Parathyroid adenoma (tissue), 2 donors: Measurements from ENCODE around the gene TEX264.

Source experiments
- H2AFZ ChIP-seq: fragments of 300-600 bp; sonication (generic); one replicate; pipeline ENCODE4 v1.7.0; 2017; ENCODE audit warnings: antibody characterized with exemption, mild to moderate bottlenecking
- H3K27ac ChIP-seq: fragments of 300-600 bp; sonication (generic); one replicate; pipeline ENCODE4 v1.7.0; 2017
- H3K27me3 ChIP-seq: fragments of 300-600 bp; sonication (generic); one replicate; pipeline ENCODE4 v1.7.0; 2017; ENCODE audit warnings: low read length; ENCODE audit not compliant: control insufficient read depth, insufficient read depth
- H3K36me3 ChIP-seq: fragments of 300-600 bp; sonication (generic); one replicate; pipeline ENCODE4 v1.7.0; 2017; ENCODE audit warnings: low read length; ENCODE audit not compliant: control insufficient read depth, insufficient read depth
- H3K4me1 ChIP-seq: fragments of 300-600 bp; sonication (generic); one replicate; pipeline ENCODE4 v1.7.0; 2017; ENCODE audit warnings: control low read depth
- H3K4me2 ChIP-seq: fragments of 300-600 bp; sonication (generic); one replicate; pipeline ENCODE4 v1.7.0; 2017; ENCODE audit warnings: low read length
- H3K4me3 ChIP-seq: fragments of 300-600 bp; sonication (generic); one replicate; pipeline ENCODE4 v1.7.0; 2017; ENCODE audit warnings: low read depth, low read length
- H3K79me2 ChIP-seq: fragments of 300-600 bp; sonication (generic); one replicate; pipeline ENCODE4 v1.7.0; 2017; ENCODE audit warnings: control low read depth
- H3K9ac ChIP-seq: fragments of 300-600 bp; sonication (generic); one replicate; pipeline ENCODE4 v1.7.0; 2017; ENCODE audit warnings: mild to moderate bottlenecking
- H3K9me3 ChIP-seq: fragments of 300-600 bp; sonication (generic); one replicate; pipeline ENCODE4 v1.7.0; 2017; ENCODE audit warnings: low read length; ENCODE audit not compliant: control insufficient read depth
- CTCF ChIP-seq: fragments of 300-600 bp; sonication (generic); IDR thresholded peaks from one replicate; pipeline ENCODE4 v1.7.0; 2017; ENCODE audit warnings: antibody characterized with exemption, mild to moderate bottlenecking
- donor health status: primary hyperparathyroidism.

The TEX264 gene

GRCh38 chr3:51712038-51712420, 41.0 kb downstream of the TEX264 start:
- H3K36me3 ChIP-seq = no peaks in the 10 kb centered on the region
- H3K9ac ChIP-seq = no peak overlapping the region
- no peak overlapping the region for H3K4me2 ChIP-seq
- TF ChIP-seq CTCF = no peak
- H3K4me3 ChIP-seq = no peak overlapping the region
- H2AFZ ChIP-seq = no peak overlapping the region
- H3K27me3 ChIP-seq = no peaks in the 10 kb centered on the region
- H3K27ac ChIP-seq = no peak overlapping the region
- no peaks in the 10 kb centered on the region for H3K79me2 ChIP-seq
- H3K9me3 ChIP-seq = no peaks in the 10 kb centered on the region
- no peaks in the 10 kb centered on the region for H3K4me1 ChIP-seq

- H3K27ac ChIP-seq = no peak overlapping the region
- H3K27me3 ChIP-seq = no peaks in the 10 kb centered on the region
Measured at GRCh38 chr3:51712511-51712931, 41.5 kb downstream of the TEX264 start.

GRCh38 chr3:51712963-51713362, 41.9 kb downstream of the TEX264 start:
- Histone ChIP-seq H3K27ac (no peak overlapping the region), H2AFZ (no peak overlapping the region), H3K27me3 (no peaks in the 10 kb centered on the region), H3K4me2 (no peak overlapping the region), H3K9me3 (no peaks in the 10 kb centered on the region), H3K9ac (no peak overlapping the region), H3K36me3 (no peaks in the 10 kb centered on the region), H3K4me3 (no peak overlapping the region), H3K4me1 (no peaks in the 10 kb centered on the region), H3K79me2 (no peaks in the 10 kb centered on the region)
- TF ChIP-seq CTCF = no peak

More at GRCh38 chr3:51712511-51712931, 41.5 kb downstream of the TEX264 start:
- no peaks in the 10 kb centered on the region for H3K79me2 ChIP-seq
- no peak overlapping the region for H2AFZ ChIP-seq
- H3K9me3 ChIP-seq = no peaks in the 10 kb centered on the region
- TF ChIP-seq CTCF = no peak
- no peaks in the 10 kb centered on the region for H3K36me3 ChIP-seq
- no peak overlapping the region for H3K4me3 ChIP-seq
- H3K4me2 ChIP-seq = no peak overlapping the region
- no peaks in the 10 kb centered on the region for H3K4me1 ChIP-seq
- no peak overlapping the region for H3K9ac ChIP-seq

GRCh38 chr3:51715231-51715976, 44.4 kb downstream of the TEX264 start:
- Histone ChIP-seq H3K4me1 (no peaks in the 10 kb centered on the region), H3K4me2 (no peak overlapping the region), H3K9ac (no peak overlapping the region), H3K36me3 (no peaks in the 10 kb centered on the region), H3K9me3 (no peaks in the 10 kb centered on the region), H3K27me3 (no peaks in the 10 kb centered on the region), H3K79me2 (no peaks in the 10 kb centered on the region), H3K27ac (no peak overlapping the region), H3K4me3 (no peak overlapping the region), H2AFZ (no peak overlapping the region)
- no peak for TF ChIP-seq CTCF

GRCh38 chr3:51715977-51716294, 44.9 kb downstream of the TEX264 start:
- no peaks in the 10 kb centered on the region for H3K9me3 ChIP-seq
- no peak overlapping the region for H3K9ac ChIP-seq
- H3K27ac ChIP-seq = no peak overlapping the region
- no peak overlapping the region for H2AFZ ChIP-seq
- no peak overlapping the region for H3K4me2 ChIP-seq
- H3K27me3 ChIP-seq = no peaks in the 10 kb centered on the region
- TF ChIP-seq CTCF = no peak
- H3K36me3 ChIP-seq = no peaks in the 10 kb centered on the region
- H3K4me1 ChIP-seq = no peaks in the 10 kb centered on the region
- no peak overlapping the region for H3K4me3 ChIP-seq
- H3K79me2 ChIP-seq = no peaks in the 10 kb centered on the region
